ENCODE results near the gene HCN2.

HCN2 gene

GRCh38 chr19:642767-643727, 53.4 kb downstream of the HCN2 start:
- DNase-seq = no peak

GRCh38 chr19:643736-644135, 54.1 kb downstream of the HCN2 start:
- no peak for DNase-seq

GRCh38 chr19:644363-644762, 54.7 kb downstream of the HCN2 start:
- no peak for DNase-seq

GRCh38 chr19:644789-645188, 55.1 kb downstream of the HCN2 start:
- no peak for DNase-seq

GRCh38 chr19:645912-646778, 56.5 kb downstream of the HCN2 start:
- DNase-seq = no peak

- no peak for DNase-seq
These were observed 57.3 kb downstream of the HCN2 start for GRCh38 chr19:646779-647565.

- no peak for DNase-seq
These were observed 58.0 kb downstream of the HCN2 start for GRCh38 chr19:647566-648284.

- DNase-seq = no peak
These were observed 58.6 kb downstream of the HCN2 start for GRCh38 chr19:648305-648704.

GRCh38 chr19:648904-649801, 59.5 kb downstream of the HCN2 start:
- DNase-seq = no peak

GRCh38 chr19:650121-650520, 60.4 kb downstream of the HCN2 start:
- no peak for DNase-seq

- no peak for DNase-seq
These were observed 61.6 kb downstream of the HCN2 start for GRCh38 chr19:651114-651818.

- DNase-seq = no peak
These were observed 62.3 kb downstream of the HCN2 start for GRCh38 chr19:651991-652390.

GRCh38 chr19:652467-653389, 63.0 kb downstream of the HCN2 start:
- no peak for DNase-seq

- no peak for DNase-seq
These were observed 63.7 kb downstream of the HCN2 start for GRCh38 chr19:653425-653824.

- DNase-seq = no peak
These were observed 66.0 kb downstream of the HCN2 start for GRCh38 chr19:655691-656090.

GRCh38 chr19:656751-657559, 67.3 kb downstream of the HCN2 start:
- no peak for DNase-seq

GRCh38 chr19:657611-658010, 67.9 kb downstream of the HCN2 start:
- no peak for DNase-seq

- DNase-seq = no peak
These were observed 68.6 kb downstream of the HCN2 start for GRCh38 chr19:658059-658839.
